Measurements from ENCODE around the gene ZP1.

Gene ZP1

DNA sequence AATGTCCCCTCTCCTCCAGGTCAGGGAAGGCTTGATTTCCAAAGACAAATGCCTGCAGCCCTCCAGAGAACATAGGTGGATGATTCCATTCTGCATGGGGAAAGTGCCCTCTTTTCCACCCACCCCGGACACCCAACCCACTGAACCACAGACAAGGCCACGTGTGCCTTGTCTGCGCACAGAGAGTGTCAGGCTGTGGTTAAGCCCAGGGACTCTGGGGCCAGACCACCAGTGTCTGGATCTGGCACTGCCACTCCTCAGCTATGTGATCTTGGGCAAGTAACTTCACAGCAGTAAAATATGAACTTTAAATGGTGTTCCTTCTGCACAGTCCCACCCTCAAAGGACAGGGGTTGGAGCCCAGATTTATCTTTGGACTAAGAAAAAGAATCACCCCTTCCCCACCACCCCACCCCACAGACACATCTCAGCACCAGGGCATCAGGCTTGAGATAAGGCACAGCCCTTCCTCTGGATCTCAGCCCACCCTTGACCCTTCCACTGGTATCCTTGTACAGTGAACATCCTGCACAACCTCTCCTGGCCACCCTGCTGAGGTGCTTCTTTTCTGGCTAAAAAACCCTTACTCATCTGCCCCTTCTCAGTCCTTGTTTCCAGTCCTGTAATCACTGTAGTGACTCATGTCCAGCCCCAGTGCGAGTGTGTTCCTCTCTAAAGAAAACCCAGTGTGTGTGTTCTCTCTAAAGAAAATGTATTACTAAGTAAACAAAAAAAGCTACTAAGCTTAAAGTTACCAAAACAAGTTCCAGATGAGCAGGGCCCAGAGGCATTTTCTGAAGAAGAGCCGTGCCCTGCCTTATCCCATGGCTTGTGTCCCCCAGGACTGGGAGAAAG, 9.7 kb upstream of the ZP1 start:
- in situ Hi-C loops (cut with HindIII; ENCODE audit: low pct_ligation_motif_present, low sequenced_read_pairs): no loop called here
- TF ChIP-seq, protein P1, sequence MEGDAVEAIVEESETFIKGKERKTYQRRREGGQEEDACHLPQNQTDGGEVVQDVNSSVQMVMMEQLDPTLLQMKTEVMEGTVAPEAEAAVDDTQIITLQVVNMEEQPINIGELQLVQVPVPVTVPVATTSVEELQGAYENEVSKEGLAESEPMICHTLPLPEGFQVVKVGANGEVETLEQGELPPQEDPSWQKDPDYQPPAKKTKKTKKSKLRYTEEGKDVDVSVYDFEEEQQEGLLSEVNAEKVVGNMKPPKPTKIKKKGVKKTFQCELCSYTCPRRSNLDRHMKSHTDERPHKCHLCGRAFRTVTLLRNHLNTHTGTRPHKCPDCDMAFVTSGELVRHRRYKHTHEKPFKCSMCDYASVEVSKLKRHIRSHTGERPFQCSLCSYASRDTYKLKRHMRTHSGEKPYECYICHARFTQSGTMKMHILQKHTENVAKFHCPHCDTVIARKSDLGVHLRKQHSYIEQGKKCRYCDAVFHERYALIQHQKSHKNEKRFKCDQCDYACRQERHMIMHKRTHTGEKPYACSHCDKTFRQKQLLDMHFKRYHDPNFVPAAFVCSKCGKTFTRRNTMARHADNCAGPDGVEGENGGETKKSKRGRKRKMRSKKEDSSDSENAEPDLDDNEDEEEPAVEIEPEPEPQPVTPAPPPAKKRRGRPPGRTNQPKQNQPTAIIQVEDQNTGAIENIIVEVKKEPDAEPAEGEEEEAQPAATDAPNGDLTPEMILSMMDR (IDR thresholded peaks at IDR 0.05; ENCODE audit: low read depth, low read length, missing control alignments): no peak
- Histone ChIP-seq H3K27me3 (replicated peaks) (no peaks in the 10 kb centered on the region), H3K4me3 (ENCODE audit: low read depth, low read length) (no peak overlapping the region), H3K27ac (no peak overlapping the region), H3K36me3 (replicated peaks) (no peaks in the 10 kb centered on the region)
- peak; percentile 28 for DNase-seq

DNA sequence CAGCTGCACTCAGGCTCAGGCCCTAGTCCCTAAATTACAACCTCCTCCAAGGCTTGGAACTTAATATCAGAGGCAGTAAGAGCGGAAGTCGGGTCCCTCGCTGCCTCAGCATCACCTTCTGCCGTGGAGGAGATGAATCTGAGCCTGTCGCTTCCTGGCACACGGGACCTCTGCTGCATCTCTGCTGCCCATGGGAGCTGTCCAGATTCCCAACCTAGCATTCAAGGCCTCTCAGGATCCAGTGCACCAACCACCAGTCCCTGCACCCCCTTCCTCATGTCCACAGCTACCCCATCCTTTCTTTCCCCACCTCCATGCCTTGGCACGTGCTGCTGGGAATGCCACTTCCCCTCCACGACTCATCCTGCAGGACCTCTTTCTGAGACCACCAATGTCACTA, 9.1 kb upstream of the ZP1 start:
- no peaks in the 10 kb centered on the region for H3K36me3 ChIP-seq (replicated peaks)
- TF ChIP-seq, protein P1 (IDR thresholded peaks at IDR 0.05; ENCODE audit: low read depth, low read length, missing control alignments): no peak
- DNase-seq: no peak
- no peak overlapping the region for H3K4me3 ChIP-seq (ENCODE audit: low read depth, low read length)
- no peak overlapping the region for H3K27ac ChIP-seq
- in situ Hi-C loops (cut with HindIII; ENCODE audit: low pct_ligation_motif_present, low sequenced_read_pairs): no loop called here
- no peaks in the 10 kb centered on the region for H3K27me3 ChIP-seq (replicated peaks)

DNA sequence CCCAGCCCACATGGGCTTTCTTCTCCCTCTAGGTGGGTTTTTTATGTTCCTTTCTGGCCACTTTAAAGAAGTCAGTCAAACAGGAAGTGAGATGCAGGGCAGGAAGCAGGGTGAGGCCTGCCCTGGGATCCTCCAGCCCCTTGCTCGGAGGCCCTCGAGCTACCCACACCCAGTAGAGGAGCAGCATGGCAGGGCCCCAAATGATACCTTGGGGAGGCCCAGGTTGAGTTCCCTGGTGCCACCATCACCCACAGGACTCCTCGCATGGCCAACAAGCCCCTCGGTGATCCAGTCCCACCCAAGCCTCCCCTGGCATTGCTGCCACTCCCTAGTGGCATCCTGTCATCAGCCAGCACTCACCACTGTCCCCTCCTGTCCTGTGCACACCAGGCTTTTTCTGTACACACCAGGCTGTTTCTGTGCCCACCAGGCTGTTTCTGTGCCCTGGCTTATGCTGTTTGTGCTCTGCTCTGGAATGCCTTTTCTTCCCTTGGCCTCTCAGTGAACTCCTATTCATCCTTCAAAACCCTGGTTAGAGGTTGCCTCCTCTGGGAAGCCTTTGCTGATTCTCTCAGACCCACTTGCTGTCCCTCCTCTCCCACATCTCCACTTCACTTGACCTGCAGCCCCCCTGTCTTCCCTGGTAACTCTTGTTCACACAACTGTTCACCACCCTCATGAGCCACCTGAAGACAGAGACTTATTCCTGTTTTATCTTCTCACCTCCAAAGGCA, 8.4 kb upstream of the ZP1 start:
- no peak for DNase-seq
- TF ChIP-seq, protein P1 (IDR thresholded peaks at IDR 0.05; ENCODE audit: low read depth, low read length, missing control alignments): no peak
- Histone ChIP-seq H3K4me3 (ENCODE audit: low read depth, low read length) (no peak overlapping the region), H3K27ac (no peak overlapping the region), H3K36me3 (replicated peaks) (no peaks in the 10 kb centered on the region), H3K27me3 (replicated peaks) (no peaks in the 10 kb centered on the region)
- in situ Hi-C loops (cut with HindIII; ENCODE audit: low pct_ligation_motif_present, low sequenced_read_pairs): no loop called here

DNA sequence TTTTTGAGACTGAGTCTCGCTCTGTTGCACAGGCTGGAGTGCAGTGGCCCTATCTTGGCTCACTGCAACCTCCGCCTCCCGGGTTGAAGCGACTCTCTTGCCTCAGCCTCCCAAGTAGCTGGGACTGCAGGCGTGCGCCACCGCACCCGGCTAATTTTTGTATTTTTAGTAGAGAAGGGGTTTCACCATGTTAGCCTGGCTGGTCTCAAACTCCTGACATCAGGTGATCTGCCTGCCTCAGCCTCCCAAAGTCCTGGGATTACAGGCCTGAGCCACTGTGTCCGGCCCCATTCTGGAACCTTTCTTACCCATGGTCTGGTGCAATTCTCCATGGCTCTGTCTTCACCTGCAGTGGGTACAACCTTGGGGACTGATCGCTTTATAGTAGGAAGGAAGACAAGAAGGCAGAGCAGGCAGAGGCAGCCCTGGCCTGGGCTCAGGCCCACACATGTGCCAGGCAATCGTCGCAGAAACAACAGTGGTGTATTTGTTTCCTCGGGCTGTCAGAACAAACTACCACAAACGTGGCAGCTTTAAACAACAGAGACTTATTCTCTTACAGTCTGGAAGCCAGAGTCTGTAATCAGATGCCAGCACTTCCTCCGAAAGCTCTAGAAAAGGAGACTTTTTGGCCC, 7.6 kb upstream of the ZP1 start:
- H3K4me3 ChIP-seq (ENCODE audit: low read depth, low read length): no peak overlapping the region
- TF ChIP-seq, protein P1 (IDR thresholded peaks at IDR 0.05; ENCODE audit: low read depth, low read length, missing control alignments): no peak
- no peaks in the 10 kb centered on the region for H3K36me3 ChIP-seq (replicated peaks)
- in situ Hi-C loops (cut with HindIII; ENCODE audit: low pct_ligation_motif_present, low sequenced_read_pairs): no loop called here
- no peak overlapping the region for H3K27ac ChIP-seq
- DNase-seq: no peak
- H3K27me3 ChIP-seq (replicated peaks): no peaks in the 10 kb centered on the region

DNA sequence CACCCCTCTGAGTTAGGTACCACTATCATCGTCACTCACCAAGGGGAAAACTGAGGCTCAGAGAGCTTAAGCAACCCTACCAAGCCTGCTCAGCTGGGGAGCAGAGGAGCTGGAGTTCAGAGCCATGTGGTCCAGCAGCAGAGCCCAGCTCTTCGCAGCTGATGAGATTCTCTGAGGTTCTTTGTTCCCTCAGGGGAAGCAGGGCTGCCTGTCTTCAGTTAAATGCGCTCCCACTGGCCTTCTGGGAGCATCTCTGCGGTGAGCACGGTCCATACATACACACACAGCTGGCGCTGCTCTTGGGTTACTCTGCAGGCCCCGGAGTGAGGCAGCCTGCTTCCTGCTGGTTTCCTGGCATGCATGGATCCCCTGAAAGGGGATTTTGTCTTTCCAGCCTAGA, 6.4 kb upstream of the ZP1 start:
- TF ChIP-seq, protein P1 (IDR thresholded peaks at IDR 0.05; ENCODE audit: low read depth, low read length, missing control alignments): no peak
- no peak overlapping the region for H3K4me3 ChIP-seq (ENCODE audit: low read depth, low read length)
- H3K36me3 ChIP-seq (replicated peaks): no peaks in the 10 kb centered on the region
- in situ Hi-C loops (cut with HindIII; ENCODE audit: low pct_ligation_motif_present, low sequenced_read_pairs): no loop called here
- DNase-seq: no peak
- no peaks in the 10 kb centered on the region for H3K27me3 ChIP-seq (replicated peaks)
- H3K27ac ChIP-seq: no peak overlapping the region
